Thymus (tissue), 11 donors: ENCODE results near the gene NCBP1. TPM values are rescaled to one million over a fixed set of nuclear protein-coding genes. Genes with fewer than 3 reads are reported as not detected.
A peak's percentile ranks its signal among the peaks of the same experiment; 100 is the strongest.

Experiments used
- DNase-seq, 9 donors: peaks; one replicate each; pipeline ENCODE4 v3.0.0-alpha.2; 2013; ENCODE audit warnings: low spot score in 9 of 9, low read depth in 6 of 9, missing footprints in 1 of 9
- H3K27ac ChIP-seq, 2 donors: one replicate each; pipeline ENCODE4 v1.5.1; 2013; ENCODE audit warnings: control low read depth in 1 of 2, low read depth in 1 of 2, low read length in 1 of 2, mild to moderate bottlenecking in 1 of 2, moderate library complexity in 1 of 2
- H3K27me3 ChIP-seq, 2 donors: one replicate each; pipeline ENCODE4 v1.5.1; 2013; ENCODE audit warnings: low read length in 1 of 2; ENCODE audit not compliant: control insufficient read depth in 2 of 2, insufficient read depth in 1 of 2
- H3K36me3 ChIP-seq, 2 donors: one replicate each; pipeline ENCODE4 v1.5.1; 2013; ENCODE audit warnings: low read length in 1 of 2, mild to moderate bottlenecking in 1 of 2, moderate library complexity in 1 of 2; ENCODE audit not compliant: control insufficient read depth in 2 of 2, insufficient read depth in 2 of 2
- H3K4me1 ChIP-seq, 2 donors: one replicate each; pipeline ENCODE4 v1.5.1; 2013; ENCODE audit warnings: low read length in 2 of 2; ENCODE audit not compliant: control insufficient read depth in 2 of 2, insufficient read depth in 2 of 2
- H3K4me3 ChIP-seq, 2 donors: one replicate each; pipeline ENCODE4 v1.5.1; 2013; ENCODE audit warnings: low read length in 2 of 2, control low read depth in 1 of 2, mild to moderate bottlenecking in 1 of 2
- H3K9me3 ChIP-seq, 2 donors: one replicate each; pipeline ENCODE4 v1.5.1; 2013; ENCODE audit warnings: low read length in 1 of 2, mild to moderate bottlenecking in 1 of 2; ENCODE audit not compliant: control insufficient read depth in 2 of 2, insufficient read depth in 1 of 2
- WGBS: extraction: QIAGEN DNeasy Blood & Tissue Kit; methylation state at CpG from one replicate; pipeline ENCODE4 v1.1.7; 2013; 5-methylcytosine and 5-hydroxymethylcytosine counted together
- polyA plus RNA-seq: library from polyadenylated mRNA; stranded (reverse); fragments of 200-250 nt; gene quantifications from one replicate; pipeline ENCODE4 v1.2.3, GENCODE V29; 2013
- total RNA-seq: library from RNA; stranded (reverse); fragments of 120-200 nt; gene quantifications from one replicate; pipeline ENCODE4 v1.2.4, GENCODE V29; 2013
- donor health status: healthy.

NCBP1 gene
- total and polyA plus RNA-seq, 2 donors, result 20.3 to 32.0 TPM

DNA sequence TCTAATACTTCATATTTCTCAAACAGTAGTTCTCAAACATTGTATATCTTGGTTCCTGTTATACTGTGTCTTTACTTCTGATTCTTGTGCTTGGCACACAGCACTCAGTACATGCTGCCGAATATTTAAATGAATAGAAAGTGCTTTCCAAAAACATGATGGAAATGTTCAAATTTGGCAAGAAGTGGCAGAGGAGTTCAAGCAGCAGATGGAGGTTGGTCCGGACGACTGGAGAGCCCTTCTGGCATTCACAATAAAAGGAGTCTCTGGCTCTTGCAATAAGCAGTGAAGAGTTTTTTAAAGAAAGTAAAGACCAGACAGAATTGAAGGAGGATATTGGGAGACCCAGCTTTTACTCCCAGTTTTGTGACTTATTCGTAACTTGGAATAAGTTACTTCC lies 36.7 kb upstream of the NCBP1 start:
- peaks cover 0 to 4% of the 10 kb centered on the region in 2 donors for H3K4me1 ChIP-seq
- H3K9me3 ChIP-seq, result no peaks in the 10 kb centered on the region
- no peaks in the 10 kb centered on the region for H3K27me3 ChIP-seq
- H3K4me3 ChIP-seq, result no peak overlapping the region
- no peak for DNase-seq
- WGBS, result 89% methylated on average over 4 of the region's 4 CpGs
- H3K36me3 ChIP-seq, result peaks cover 4 to 19% of the 10 kb centered on the region in 2 donors
- no peak overlapping the region for H3K27ac ChIP-seq

- Histone ChIP-seq H3K4me3 (no peak overlapping the region), H3K36me3 (peaks cover 10 to 35% of the 10 kb centered on the region in 2 donors), H3K9me3 (no peaks in the 10 kb centered on the region), H3K4me1 (peaks cover 0 to 4% of the 10 kb centered on the region in 2 donors), H3K27ac (no peak overlapping the region), H3K27me3 (no peaks in the 10 kb centered on the region)
- WGBS, result 36% methylated on average over 11 of the region's 11 CpGs
- DNase-seq, result peak; percentile 52 to 88 (median 67)
Observed at GRCh38 chr9:97598461-97599288, 34.9 kb upstream of the NCBP1 start.

- WGBS, result 94% methylated on average over 7 of the region's 7 CpGs
- Histone ChIP-seq H3K27me3 (no peaks in the 10 kb centered on the region), H3K27ac (no peak overlapping the region), H3K4me3 (no peak overlapping the region), H3K36me3 (peaks cover 13 to 39% of the 10 kb centered on the region in 2 donors), H3K9me3 (no peaks in the 10 kb centered on the region), H3K4me1 (peaks cover 0 to 4% of the 10 kb centered on the region in 2 donors)
- no peak for DNase-seq
Observed at GRCh38 chr9:97599314-97599846, 34.2 kb upstream of the NCBP1 start.

- DNase-seq, result no peak
- Histone ChIP-seq H3K4me1 (peaks cover 0 to 4% of the 10 kb centered on the region in 2 donors), H3K27ac (no peak overlapping the region), H3K4me3 (no peak overlapping the region), H3K9me3 (no peaks in the 10 kb centered on the region), H3K27me3 (no peaks in the 10 kb centered on the region), H3K36me3 (peaks cover 26 to 52% of the 10 kb centered on the region in 2 donors)
- WGBS, result 98% methylated on average over 8 of the region's 8 CpGs
Observed at GRCh38 chr9:97600531-97601227, 32.9 kb upstream of the NCBP1 start.

- peaks cover 33 to 56% of the 10 kb centered on the region in 2 donors for H3K36me3 ChIP-seq
- WGBS, result 98% methylated on average over 7 of the region's 7 CpGs
Observed at GRCh38 chr9:97601228-97601898, 32.3 kb upstream of the NCBP1 start.

GRCh38 chr9:97602430-97602829 lies 31.2 kb upstream of the NCBP1 start:
- H3K4me3 ChIP-seq, result no peak overlapping the region
- peaks cover 35 to 56% of the 10 kb centered on the region in 2 donors for H3K36me3 ChIP-seq
- no peaks in the 10 kb centered on the region for H3K9me3 ChIP-seq
- DNase-seq, result no peak
- no peak overlapping the region for H3K27ac ChIP-seq
- peaks cover 0 to 4% of the 10 kb centered on the region in 2 donors for H3K4me1 ChIP-seq
- no peaks in the 10 kb centered on the region for H3K27me3 ChIP-seq
- WGBS, result 96% methylated on average over 10 of the region's 10 CpGs

More at GRCh38 chr9:97601228-97601898, 32.3 kb upstream of the NCBP1 start:
- no peak for DNase-seq
- Histone ChIP-seq H3K9me3 (no peaks in the 10 kb centered on the region), H3K27ac (no peak overlapping the region), H3K27me3 (no peaks in the 10 kb centered on the region), H3K4me3 (no peak overlapping the region), H3K4me1 (peaks cover 0 to 4% of the 10 kb centered on the region in 2 donors)

GRCh38 chr9:97604901-97605645 lies 28.5 kb upstream of the NCBP1 start:
- no peak for DNase-seq
- Histone ChIP-seq H3K27ac (no peak overlapping the region), H3K36me3 (peaks cover 45 to 60% of the 10 kb centered on the region in 2 donors), H3K4me3 (no peak overlapping the region), H3K4me1 (no peaks in the 10 kb centered on the region), H3K9me3 (no peaks in the 10 kb centered on the region), H3K27me3 (no peaks in the 10 kb centered on the region)
- WGBS, result 98% methylated on average over 17 of the region's 17 CpGs

- Histone ChIP-seq H3K36me3 (peaks cover 12 to 20% of the 10 kb centered on the region in 2 donors), H3K4me3 (no peak overlapping the region), H3K9me3 (no peaks in the 10 kb centered on the region), H3K27ac (no peak overlapping the region), H3K27me3 (no peaks in the 10 kb centered on the region), H3K4me1 (no peaks in the 10 kb centered on the region)
- DNase-seq, result peak in 8 of 9 donors; percentile 30 to 71 (median 39)
Observed at GRCh38 chr9:97615439-97616072, 18.1 kb upstream of the NCBP1 start.
